ENCODE results near the gene RNASEL. TPM values are rescaled to one million over a fixed set of nuclear protein-coding genes. Genes with fewer than 3 reads are reported as not detected.
"Not testable (repeated sequence)": the region's sequence is repeated elsewhere in the genome, so short reads cannot be mapped to it uniquely, and the experiment has no call there.

RNASEL gene
- total RNA-seq, 1 experiment from 2014 or later: 5.9 TPM

DNA sequence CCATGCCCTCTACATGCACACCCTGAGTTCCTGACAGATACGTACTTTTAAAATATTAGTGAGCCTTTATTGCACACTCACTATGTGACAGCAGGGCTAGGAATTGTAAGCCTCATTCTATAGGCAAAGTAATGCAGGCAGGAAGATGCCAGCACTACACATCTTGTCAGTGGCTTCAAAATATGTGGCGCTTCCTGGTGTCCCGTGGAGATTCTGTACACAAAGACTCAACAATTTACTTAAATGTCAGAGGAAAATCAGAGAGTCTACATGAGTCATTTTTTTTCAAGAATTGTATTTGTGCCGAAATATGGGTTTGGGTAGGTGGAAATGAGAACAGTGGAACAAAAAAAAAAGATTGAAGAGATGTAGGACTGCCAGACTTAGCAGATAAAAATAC lies 27.6 kb downstream of the RNASEL start:
- DNase-seq (ENCODE audit: low read depth): no peak

DNA sequence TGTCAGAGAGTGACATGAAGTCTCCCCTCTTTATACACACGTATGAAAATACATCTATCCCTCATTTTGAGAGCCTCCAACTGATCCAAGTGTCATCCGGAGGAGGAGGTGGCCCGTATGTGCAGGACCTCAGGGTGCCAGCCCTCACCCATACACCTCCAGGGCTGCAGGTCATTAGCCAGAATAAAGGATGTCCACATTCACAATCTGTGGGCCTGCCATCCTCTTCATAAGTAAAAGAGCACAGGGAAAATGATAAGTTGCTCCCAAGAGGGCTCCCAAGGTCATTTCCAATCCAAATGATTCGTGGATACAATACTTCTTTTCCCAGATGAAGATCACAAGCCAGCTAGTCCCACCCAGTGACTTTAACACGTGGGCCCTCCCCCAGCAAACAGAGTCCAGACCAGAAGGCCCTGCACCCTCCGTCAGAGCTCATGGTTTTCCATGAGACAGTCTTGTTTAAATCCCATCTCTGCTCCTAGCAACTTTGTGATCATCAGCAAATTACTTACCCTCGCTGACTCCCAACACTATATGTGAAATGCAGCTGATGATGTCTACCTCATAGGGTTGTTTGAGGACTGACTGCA lies 28.6 kb downstream of the RNASEL start:
- no peak for DNase-seq (ENCODE audit: low read depth)

DNA sequence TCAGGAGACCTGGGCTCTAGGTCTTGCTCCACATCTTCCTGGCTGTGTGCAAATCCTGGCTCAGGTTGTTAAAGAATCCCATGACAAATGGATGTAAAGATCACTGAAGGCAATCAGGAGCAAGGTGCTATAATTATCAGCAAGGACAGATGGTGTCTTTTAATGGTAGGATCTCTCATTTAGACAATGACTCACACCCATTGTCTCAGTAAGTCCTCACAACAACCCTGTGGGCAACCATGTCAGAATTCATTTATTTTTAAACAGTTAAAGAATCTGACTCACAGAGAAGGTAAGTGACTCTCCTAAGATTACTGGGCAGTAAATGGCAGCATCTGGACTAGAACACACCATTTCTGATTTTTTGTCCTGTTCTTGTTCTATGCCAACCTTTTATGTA lies 32.8 kb downstream of the RNASEL start:
- peak; percentile 13 for DNase-seq (ENCODE audit: low read depth)

DNA sequence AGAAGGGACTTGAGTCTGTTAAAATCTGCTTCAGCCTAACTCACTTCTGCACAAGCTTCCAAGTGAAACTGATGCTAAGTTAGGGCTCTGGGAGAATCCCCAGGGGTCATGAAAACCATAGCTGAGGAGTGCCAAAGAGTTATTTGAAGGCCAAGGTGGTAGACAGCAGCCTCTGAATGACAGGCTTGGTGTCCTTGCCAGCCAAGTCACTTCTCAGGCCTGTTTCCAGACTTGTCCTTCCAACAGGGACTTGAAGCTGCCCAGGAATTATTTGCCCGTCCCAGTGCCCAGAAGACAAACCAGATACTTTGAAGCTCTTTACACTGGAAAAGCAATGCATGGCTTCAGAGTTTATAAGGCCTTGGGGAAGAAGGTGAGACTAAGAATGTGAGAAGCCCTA lies 33.6 kb downstream of the RNASEL start:
- DNase-seq (ENCODE audit: low read depth): no peak

DNA sequence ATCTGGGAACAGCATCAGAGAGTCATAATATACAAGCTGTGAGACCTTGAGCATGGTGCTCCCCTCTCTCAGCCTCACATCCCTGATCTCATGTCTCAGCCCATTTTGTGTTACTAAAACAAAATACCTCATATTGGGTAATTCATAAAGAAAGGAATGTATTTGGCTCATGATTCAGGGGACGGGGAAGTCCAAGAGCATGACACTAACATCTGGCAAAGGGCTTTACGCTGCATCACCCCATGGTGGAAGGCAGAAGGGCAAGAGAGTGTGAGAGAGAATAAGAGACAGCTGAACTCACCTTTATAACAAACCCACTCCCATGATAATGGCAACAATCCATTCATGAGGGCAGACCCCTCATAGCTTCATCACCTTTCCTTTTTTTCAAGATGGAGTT lies 36.5 kb downstream of the RNASEL start:
- DNase-seq (ENCODE audit: low read depth): no peak

DNA sequence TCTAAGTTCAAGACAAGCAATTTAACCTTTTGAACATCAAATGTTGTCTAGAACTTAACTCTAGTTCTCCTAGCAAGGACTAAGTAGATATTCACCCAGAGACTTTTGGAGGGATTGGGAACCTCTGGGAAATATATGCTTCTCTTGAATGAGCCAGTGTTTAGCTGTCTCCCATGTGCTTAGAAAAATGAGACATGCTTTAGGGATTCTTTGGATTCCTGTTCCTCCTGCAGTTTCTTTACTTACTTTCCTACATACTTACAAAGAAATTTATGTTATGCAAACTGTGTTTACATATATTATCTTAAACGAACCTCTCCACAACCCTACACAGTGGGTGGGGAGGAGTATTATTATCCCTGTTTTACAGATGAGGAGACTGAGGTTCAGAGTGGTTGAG lies 39.2 kb downstream of the RNASEL start:
- no peak for DNase-seq (ENCODE audit: low read depth)

DNA sequence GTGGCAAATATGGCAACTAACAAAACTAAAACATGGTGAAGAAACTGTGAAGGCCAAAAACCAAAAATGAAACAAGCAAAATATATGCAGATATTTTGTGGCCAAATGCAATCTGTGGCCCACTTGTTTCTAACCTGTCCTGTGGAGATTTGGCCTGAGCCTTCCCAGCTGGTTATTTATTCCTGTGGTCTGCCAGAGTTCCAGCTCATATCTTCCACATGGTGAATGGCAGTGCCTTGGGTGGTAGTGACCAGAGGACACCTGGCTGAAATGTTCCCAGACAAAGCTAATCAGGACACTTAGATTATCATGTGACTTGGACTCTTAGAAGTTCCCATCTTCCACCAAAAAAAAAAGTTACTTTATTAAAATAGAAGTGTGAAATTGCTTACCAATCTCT lies 39.7 kb downstream of the RNASEL start:
- DNase-seq (ENCODE audit: low read depth): no peak

DNA sequence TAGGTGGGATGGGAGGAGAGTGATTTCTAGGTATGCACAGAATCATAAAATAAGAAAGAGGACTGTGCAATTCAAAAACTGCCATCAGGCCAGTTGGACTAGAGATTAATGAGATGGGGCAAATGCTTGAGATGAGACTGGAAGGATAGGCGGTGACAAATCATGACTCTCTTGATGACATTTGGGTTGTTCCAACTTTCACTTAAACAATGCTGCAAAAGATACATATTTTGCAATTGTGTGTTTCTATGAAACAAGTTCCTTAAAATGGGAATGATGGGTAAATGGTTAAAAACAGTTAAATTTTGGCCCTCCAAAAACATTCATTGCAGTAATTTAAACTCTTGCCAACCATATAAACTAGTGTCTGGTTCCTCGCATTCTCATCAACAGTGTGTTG lies 55.2 kb downstream of the RNASEL start:
- no peak for DNase-seq (ENCODE audit: low read depth)

DNA sequence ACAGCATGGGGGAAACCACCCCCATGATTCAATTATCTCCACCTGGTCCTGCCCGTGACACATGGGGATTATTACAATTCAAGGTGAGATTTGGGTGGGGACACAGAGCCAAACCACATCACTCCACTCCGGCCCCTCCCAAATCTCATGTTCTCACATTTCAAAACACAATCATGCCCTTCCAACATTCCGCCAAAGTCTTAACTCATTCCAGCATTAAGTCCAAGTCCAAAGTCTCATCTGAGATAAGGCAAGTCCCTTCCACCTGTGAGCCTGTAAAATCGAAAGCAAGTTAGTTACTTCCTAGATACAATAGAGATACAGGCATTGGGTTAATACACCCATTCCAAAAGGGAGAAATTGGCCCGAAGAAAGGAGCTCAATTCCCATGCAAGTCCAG lies 60.9 kb downstream of the RNASEL start:
- DNase-seq (ENCODE audit: low read depth): not testable (repeated sequence)

DNA sequence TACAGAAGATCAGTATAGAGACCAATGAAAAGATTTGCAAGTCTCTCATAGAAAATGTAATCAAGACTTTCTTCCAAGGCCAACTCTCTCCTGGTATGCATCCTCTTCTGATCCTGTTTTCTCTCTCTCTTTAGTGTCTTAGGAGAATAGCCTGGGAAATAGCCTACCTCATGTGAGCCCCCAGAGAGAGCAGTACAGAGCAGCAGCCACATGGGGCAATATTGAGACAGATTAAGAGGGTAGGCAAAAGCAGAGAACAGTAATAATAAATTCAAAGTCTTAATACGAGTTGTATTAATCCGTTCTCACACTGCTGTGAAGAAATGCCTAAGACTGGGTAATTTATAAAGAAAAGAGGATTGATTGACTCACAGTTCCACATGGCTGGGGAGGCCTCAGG lies 61.4 kb downstream of the RNASEL start:
- no peak for DNase-seq (ENCODE audit: low read depth)

DNA sequence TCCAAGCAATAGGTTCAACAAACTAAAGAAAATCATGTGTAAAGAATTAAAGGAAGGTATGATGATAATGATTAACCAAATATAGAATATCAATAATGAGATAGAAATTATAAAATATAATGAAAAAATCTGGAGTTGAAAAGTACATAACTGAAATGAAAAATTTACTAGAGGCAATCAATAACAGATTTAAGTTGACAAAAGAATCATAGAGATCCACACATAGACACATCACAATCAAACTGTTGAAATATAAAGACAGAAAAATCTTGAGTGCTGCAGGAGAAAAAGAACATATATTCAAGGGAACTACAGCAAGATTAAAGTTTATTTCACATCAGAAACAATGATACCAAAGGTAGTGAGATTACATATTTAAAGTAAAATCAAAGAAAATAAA lies 63.7 kb downstream of the RNASEL start:
- DNase-seq (ENCODE audit: low read depth): no peak

Other genes starting within 250 kb of the RNASEL start
- 79.9 and 85.8 TPM in 2 replicates for gene GLUL, start 197.5 kb downstream of the RNASEL start, total RNA-seq (2014; rRNA removed; shearing (Covaris generic))
- gene TEDDM1, start 188.6 kb downstream of the RNASEL start, total RNA-seq (2014; rRNA removed; shearing (Covaris generic)): not detected in 2 replicates
- gene RGSL1, start 139.1 kb downstream of the RNASEL start, total RNA-seq (2014; rRNA removed; shearing (Covaris generic)): not detected in 2 replicates
- gene RGS16, start 15.1 kb upstream of the RNASEL start, total RNA-seq (2014; rRNA removed; shearing (Covaris generic)): 4.1 and 4.6 TPM in 2 replicates
- gene RGS8, start 95.3 kb upstream of the RNASEL start, total RNA-seq (2014; rRNA removed; shearing (Covaris generic)): under 0.01 and 0.10 TPM in 2 replicates
- gene NPL, start 200.5 kb upstream of the RNASEL start, total RNA-seq (2014; rRNA removed; shearing (Covaris generic)): 1.9 and 2.6 TPM in 2 replicates

All from RPMI7951 (cell line).